ENCODE measurements around the gene ICAM5. TPM values are rescaled to one million over a fixed set of nuclear protein-coding genes. Genes with fewer than 3 reads are reported as not detected.

The ICAM5 gene
- total RNA-seq, 1 donor from 2014 or later, result 0.38 TPM

- Histone ChIP-seq H3K27me3 (ENCODE audit: control insufficient read depth, insufficient read depth, low read length) (peaks cover 24% of the 10 kb centered on the region), H3K36me3 (ENCODE audit: control insufficient read depth, insufficient read depth, low read length) (no peaks in the 10 kb centered on the region), H3K4me3 (ENCODE audit: low read depth, low read length) (no peak overlapping the region)
- no peak for DNase-seq (ENCODE audit: low read depth)
- TF ChIP-seq, protein P1, sequence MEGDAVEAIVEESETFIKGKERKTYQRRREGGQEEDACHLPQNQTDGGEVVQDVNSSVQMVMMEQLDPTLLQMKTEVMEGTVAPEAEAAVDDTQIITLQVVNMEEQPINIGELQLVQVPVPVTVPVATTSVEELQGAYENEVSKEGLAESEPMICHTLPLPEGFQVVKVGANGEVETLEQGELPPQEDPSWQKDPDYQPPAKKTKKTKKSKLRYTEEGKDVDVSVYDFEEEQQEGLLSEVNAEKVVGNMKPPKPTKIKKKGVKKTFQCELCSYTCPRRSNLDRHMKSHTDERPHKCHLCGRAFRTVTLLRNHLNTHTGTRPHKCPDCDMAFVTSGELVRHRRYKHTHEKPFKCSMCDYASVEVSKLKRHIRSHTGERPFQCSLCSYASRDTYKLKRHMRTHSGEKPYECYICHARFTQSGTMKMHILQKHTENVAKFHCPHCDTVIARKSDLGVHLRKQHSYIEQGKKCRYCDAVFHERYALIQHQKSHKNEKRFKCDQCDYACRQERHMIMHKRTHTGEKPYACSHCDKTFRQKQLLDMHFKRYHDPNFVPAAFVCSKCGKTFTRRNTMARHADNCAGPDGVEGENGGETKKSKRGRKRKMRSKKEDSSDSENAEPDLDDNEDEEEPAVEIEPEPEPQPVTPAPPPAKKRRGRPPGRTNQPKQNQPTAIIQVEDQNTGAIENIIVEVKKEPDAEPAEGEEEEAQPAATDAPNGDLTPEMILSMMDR (IDR thresholded peaks at IDR 0.05; ENCODE audit: insufficient read depth, low read length, poor library complexity, severe bottlenecking), result no peak
These were observed 5.4 kb upstream of the ICAM5 start for GRCh38 chr19:10284065-10284959.

DNA sequence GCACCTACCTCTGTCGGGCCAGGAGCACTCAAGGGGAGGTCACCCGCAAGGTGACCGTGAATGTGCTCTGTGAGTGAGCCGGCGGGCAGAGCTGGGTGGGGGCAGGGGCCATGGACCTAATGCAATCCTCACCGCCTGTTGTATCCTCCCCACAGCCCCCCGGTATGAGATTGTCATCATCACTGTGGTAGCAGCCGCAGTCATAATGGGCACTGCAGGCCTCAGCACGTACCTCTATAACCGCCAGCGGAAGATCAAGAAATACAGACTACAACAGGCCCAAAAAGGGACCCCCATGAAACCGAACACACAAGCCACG is 4.8 kb upstream of the ICAM5 start:
- H3K36me3 ChIP-seq (ENCODE audit: control insufficient read depth, insufficient read depth, low read length), result no peaks in the 10 kb centered on the region
- no peak overlapping the region for H3K4me3 ChIP-seq (ENCODE audit: low read depth, low read length)
- no peak for DNase-seq (ENCODE audit: low read depth)
- TF ChIP-seq, protein P1 (IDR thresholded peaks at IDR 0.05; ENCODE audit: insufficient read depth, low read length, poor library complexity, severe bottlenecking), result no peak
- H3K27me3 ChIP-seq (ENCODE audit: control insufficient read depth, insufficient read depth, low read length), result peaks cover 31% of the 10 kb centered on the region

- DNase-seq (ENCODE audit: low read depth), result no peak
- no peaks in the 10 kb centered on the region for H3K36me3 ChIP-seq (ENCODE audit: control insufficient read depth, insufficient read depth, low read length)
- peaks cover 35% of the 10 kb centered on the region for H3K27me3 ChIP-seq (ENCODE audit: control insufficient read depth, insufficient read depth, low read length)
- H3K4me3 ChIP-seq (ENCODE audit: low read depth, low read length), result no peak overlapping the region
- TF ChIP-seq, protein P1 (IDR thresholded peaks at IDR 0.05; ENCODE audit: insufficient read depth, low read length, poor library complexity, severe bottlenecking), result no peak
These were observed 4.4 kb upstream of the ICAM5 start for GRCh38 chr19:10285393-10285792.

GRCh38 chr19:10286803-10287737 is 2.7 kb upstream of the ICAM5 start, which contains the start of gene ICAM4:
TSS of gene ICAM4 (plus strand) at chr19:10286955. CDS start at chr19:10287013, 58 bp downstream.
- peaks cover 52% of the 10 kb centered on the region for H3K27me3 ChIP-seq (ENCODE audit: control insufficient read depth, insufficient read depth, low read length)
- no peak for DNase-seq (ENCODE audit: low read depth)
- H3K36me3 ChIP-seq (ENCODE audit: control insufficient read depth, insufficient read depth, low read length), result no peaks in the 10 kb centered on the region
- H3K4me3 ChIP-seq (ENCODE audit: low read depth, low read length), result no peak within 1 kb of the TSS
- TF ChIP-seq, protein P1 (IDR thresholded peaks at IDR 0.05; ENCODE audit: insufficient read depth, low read length, poor library complexity, severe bottlenecking), result no peak

GRCh38 chr19:10288662-10289166 is 1.0 kb upstream of the ICAM5 start:
- peaks cover 68% of the 10 kb centered on the region for H3K27me3 ChIP-seq (ENCODE audit: control insufficient read depth, insufficient read depth, low read length)
- no peaks in the 10 kb centered on the region for H3K36me3 ChIP-seq (ENCODE audit: control insufficient read depth, insufficient read depth, low read length)
- H3K4me3 ChIP-seq (ENCODE audit: low read depth, low read length), result no peak overlapping the region
- DNase-seq (ENCODE audit: low read depth), result no peak
- TF ChIP-seq, protein P1 (IDR thresholded peaks at IDR 0.05; ENCODE audit: insufficient read depth, low read length, poor library complexity, severe bottlenecking), result no peak
